Loucy (cell line): Measurements from ENCODE around the gene TRABD2B.

Experiments used
- CTCF ChIP-seq: fragments of 200-600 bp; sonication (generic); conservative IDR thresholded peaks from 2 replicates; pipeline ENCODE4 v1.5.1; 2014; ENCODE audit warnings: mild to moderate bottlenecking, antibody characterized with exemption, low read length
- EZH2phosphoT487 ChIP-seq: fragments of 200-600 bp; IDR thresholded peaks from 2 replicates; pipeline ENCODE4 v1.6.1; 2018; ENCODE audit warnings: antibody characterized with exemption, mild to moderate bottlenecking, moderate library complexity, borderline replicate concordance

GRCh38 chr1:47906527-47907176, 90.5 kb downstream of the TRABD2B start:
- TF ChIP-seq CTCF: no peak
- TF ChIP-seq EZH2phosphoT487: no peak
